ENCODE measurements around the gene KRT32.
A peak's percentile ranks its signal among the peaks of the same experiment; 100 is the strongest.

Gene KRT32

DNA sequence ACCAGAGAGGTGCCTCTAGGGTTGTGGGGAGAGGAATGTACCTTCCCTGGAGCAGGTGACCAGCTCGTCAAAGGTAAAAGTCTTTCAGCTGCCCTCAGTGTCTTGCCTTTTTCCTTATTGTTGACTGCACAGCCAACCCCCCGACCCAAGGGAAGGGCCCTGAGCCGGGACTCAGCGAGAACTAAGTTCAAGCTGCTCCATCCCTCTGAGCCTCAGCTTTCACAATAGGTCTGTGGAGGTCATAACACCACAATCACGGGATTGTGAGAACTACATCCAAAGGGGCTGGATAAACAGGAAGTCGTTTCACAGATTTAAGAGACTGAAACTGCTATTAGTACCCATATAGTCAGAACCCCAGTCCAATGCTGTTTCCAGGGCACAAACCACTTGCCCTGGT, 25.2 kb upstream of the KRT32 start:
- no peak for DNase-seq

DNA sequence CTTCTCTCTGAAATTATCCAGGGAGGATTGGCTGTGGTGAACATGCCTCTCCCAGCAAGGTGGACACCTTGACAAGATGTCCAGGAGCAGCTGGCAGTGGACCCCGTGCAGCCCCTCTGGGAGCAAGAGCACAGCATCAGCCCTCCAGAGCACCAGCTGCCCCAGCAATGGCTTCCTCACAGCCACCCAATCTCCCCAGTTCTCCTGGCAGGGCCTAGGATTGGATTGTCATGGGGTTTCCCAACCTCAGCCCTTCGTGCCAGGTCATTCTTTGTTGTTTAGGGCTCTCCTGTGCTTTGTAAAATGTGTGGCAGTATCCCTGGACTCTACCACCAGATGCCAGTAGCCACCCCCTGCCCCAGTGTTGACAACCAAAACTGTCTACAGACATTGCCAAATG, 24.3 kb upstream of the KRT32 start:
- DNase-seq: no peak

- no peak for DNase-seq
Measured at GRCh38 chr17:41490000-41490990, 23.1 kb upstream of the KRT32 start.

DNA sequence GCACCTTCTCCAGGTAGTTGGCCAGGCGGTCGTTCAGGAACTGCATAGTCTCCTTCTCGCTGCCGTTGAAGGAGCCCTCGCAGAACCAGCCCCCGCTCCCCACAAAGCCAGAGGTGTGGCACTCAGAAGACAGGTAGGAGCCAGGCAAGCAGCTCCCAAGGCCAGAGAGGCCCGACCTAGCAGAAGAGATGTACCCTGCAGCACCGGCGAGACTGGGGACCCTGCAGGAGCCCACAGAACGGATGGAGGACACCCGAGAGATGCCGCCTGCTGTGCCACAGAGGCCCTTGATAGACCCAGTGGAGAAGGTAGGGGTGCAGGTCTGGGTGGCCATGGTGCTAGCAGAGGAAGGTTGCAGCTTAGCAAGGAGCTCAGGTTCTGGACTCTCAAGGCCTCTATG, 22.3 kb upstream of the KRT32 start, which contains the start of gene KRT36:
Gene KRT36 (minus strand): TSS at position 380 of the 400 bp plus-strand sequence. CDS start 46 bp downstream, at position 334.
- no peak for DNase-seq

- no peak for DNase-seq
Measured at GRCh38 chr17:41486809-41487530, 19.8 kb upstream of the KRT32 start.

- no peak for DNase-seq
Measured at GRCh38 chr17:41486316-41486715, 19.1 kb upstream of the KRT32 start.

DNA sequence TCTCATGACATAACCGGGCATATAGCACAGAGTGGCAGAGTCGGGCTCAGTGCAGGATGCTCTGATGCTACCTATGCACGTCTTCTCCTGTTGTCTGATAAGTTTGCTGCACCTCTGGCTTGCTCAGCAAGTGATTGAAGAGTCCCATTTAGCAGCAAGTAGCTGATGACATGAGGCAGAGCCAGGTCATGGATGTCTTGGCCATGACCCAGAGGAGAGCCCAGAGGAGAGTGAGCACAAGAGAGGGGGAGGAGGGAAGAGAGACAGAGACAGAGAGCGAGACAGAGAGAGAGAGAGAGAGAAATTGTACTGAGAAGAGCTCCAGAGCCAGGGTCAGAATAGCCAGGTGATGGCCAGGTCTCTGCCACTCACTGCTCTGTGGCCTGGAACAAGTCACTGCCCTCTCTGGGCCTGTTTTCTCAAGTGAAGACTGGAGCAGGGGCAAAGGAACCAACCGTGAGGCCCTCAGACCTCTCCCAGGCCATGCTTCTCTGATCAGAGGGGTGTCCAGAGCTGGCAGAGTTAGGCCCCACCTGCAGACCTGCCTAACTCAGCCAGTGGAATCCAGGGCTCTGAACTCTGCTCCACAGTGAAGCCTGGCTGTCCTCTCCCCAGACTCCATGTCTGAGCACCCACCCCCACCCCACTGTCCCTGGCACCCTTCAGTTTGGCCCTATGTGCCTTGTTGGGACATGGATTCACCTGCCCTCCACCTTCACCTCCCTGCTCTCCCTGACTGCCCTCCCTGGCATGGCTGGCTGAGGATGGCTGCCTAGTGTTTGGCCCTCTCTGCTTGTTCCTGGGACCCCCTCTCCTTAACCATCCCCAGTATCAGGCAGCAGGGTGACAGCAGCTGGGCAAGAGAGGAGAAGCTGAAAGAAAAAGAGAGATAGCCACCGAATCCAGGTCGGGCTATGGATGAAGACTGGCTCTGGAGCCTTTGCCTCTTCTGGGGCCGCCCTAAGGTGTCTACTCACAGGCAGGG, 18.0 kb upstream of the KRT32 start:
- no peak for DNase-seq

- DNase-seq: peak; percentile 39
Measured at GRCh38 chr17:41483991-41484826, 17.0 kb upstream of the KRT32 start.

- DNase-seq: no peak
Measured at GRCh38 chr17:41483531-41483930, 16.3 kb upstream of the KRT32 start.

- DNase-seq: no peak
Measured at GRCh38 chr17:41481036-41481435, 13.8 kb upstream of the KRT32 start, which contains the start of gene KRT35. Gene KRT35 (minus strand): TSS chr17:41481151. CDS start chr17:41481097, 54 bp downstream.

GRCh38 chr17:41480581-41480980, 13.4 kb upstream of the KRT32 start:
- DNase-seq: no peak

- no peak for DNase-seq
Measured at GRCh38 chr17:41480136-41480535, 12.9 kb upstream of the KRT32 start.

- DNase-seq: no peak
Measured at GRCh38 chr17:41478237-41478636, 11.1 kb upstream of the KRT32 start.

- no peak for DNase-seq
Measured at GRCh38 chr17:41476866-41477815, 10.0 kb upstream of the KRT32 start.

DNA sequence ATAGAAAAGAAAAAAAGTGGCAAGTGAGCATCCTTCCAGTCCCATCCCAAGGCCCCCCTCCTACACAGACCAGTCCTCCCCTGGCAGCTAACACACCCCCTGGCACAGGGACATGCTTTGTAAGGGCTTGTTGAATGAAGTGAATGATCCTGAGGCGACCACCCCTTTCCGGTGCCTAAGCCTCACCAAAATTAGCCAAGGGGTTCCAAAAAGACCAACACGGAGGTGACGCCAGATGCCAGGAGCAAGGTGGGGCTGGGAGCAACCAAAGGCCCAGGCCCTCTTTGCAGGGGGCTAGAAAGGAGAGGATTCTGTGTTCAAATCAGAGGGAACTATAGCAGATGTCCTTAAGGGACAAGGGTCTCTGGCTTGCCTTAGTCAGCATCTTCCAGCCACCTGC, 8.2 kb upstream of the KRT32 start:
- no peak for DNase-seq

DNA sequence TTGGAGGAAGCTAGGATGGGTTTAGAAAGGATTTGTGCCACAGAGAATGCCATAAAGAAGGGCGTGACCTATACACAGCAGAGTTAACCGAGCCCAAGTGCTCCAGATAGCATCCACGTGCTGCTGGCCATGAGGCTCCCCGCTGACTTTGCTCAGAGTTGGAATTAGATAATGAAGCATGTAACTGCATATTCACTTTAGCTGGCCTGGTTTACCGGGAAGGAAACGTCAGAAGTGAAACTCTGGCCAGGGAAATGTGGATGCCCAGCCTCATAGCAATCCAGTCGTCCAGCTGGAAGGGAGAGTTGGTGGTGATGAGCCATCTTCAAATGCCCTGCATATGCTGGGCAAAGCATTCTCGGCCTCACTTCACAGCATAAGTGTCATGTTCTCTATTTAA, 7.7 kb upstream of the KRT32 start:
- no peak for DNase-seq

DNA sequence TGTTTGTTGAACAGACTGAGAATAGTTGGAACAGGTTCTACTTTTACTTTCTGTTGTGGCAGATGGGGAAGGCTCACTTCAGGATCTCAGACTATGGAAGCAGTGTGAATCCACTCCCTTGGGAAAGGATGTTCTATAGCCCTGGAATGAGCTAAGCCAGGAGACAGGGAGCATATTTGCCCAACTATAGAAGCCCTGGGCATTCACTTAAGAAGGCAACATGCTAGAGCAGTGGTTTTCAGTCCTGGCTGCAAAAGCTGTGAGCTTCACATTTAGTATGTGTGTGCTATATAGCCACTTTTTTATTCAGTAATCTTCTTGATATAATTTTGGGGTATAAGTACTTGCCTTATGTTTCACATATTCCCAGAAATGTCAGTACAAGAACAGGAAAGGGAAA, 1.2 kb upstream of the KRT32 start:
- no peak for DNase-seq

DNA sequence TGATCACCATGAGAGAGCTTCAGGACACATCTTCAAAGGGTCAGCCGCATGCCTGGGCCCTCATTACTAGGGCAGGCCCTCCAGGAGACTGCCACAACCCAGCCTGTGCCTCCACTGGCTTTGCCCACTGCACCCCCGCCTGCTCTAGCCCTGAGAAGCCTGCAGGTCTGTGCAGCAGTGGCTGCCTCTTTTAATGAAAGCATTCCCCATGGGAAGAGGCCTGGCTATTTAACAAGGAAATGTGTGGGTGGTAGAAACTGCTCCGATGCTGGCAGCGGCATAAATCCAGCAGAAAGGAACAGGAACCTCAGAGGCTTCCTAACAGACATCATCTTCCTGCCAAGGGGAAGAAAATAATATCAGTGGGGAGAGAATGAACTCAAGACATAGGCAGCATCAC, 375 bp upstream of the KRT32 start:
- no peak for DNase-seq

GRCh38 chr17:41464682-41465081, 2.5 kb downstream of the KRT32 start:
- peak; percentile 98 for DNase-seq

- DNase-seq: no peak
Measured at GRCh38 chr17:41464173-41464572, 3.0 kb downstream of the KRT32 start.

Data from EL (cell line).